Measurements from ENCODE around the gene ANKRD37. TPM values are rescaled to one million over a fixed set of nuclear protein-coding genes. Genes with fewer than 3 reads are reported as not detected.

ANKRD37 gene
- total RNA-seq, 4 donors from 2014 or later, result 2.0 to 10.0 (median 7.1) TPM

DNA sequence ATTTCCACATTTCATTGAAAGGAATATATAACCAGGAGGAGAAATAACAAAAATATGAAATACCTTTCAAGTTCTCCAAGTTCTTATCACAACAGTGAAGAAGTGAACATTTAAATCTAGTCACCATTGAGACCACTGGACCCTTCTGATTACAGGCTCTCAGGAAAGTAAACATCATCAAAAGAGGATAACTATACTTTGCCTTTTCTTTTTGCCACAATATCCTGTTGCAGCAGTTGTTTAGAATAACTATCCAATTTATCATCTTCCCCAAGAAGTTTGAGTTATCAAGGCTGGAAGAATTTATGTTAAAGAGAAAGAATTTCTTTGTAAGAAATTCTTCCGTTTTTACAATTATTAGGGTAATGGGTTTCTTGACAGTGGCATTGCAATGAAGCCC lies 4.5 kb upstream of the ANKRD37 start:
- in situ Hi-C loops (cut with MboI; ENCODE audit: low pct_ligation_motif_present in 1 of 4, low pct_unique_long_range_greater_than_20kb in 1 of 4, low sequenced_read_pairs in 3 of 4) (loop anchor here in 2 of 4 donors (10.0 kb wide), 2 partner anchors 177 to 187 kb away; partner anchors contain the start of genes CFAP97 (in 1 of the 2) and SNX25 (in 1 of the 2)), intact Hi-C loops (cut with DNase I; ENCODE audit: low total_unique reads) (no loop called here)
- H3K9me3 ChIP-seq, result no peaks in the 10 kb centered on the region
- DNase-seq, result no peak
- no peaks in the 10 kb centered on the region for H3K27me3 ChIP-seq
- H3K36me3 ChIP-seq, result no peaks in the 10 kb centered on the region
- H3K4me1 ChIP-seq, result peaks cover 0 to 11% (median 4%) of the 10 kb centered on the region in 4 donors
- H3K4me3 ChIP-seq, result no peak overlapping the region
- no peak for TF ChIP-seq EP300 (IDR thresholded peaks at IDR 0.05; ENCODE audit: low read depth)
- TF ChIP-seq POLR2A (IDR thresholded peaks at IDR 0.05), result no peak
- no peak for TF ChIP-seq POLR2AphosphoS5 (IDR thresholded peaks at IDR 0.05)
- TF ChIP-seq, protein P1, sequence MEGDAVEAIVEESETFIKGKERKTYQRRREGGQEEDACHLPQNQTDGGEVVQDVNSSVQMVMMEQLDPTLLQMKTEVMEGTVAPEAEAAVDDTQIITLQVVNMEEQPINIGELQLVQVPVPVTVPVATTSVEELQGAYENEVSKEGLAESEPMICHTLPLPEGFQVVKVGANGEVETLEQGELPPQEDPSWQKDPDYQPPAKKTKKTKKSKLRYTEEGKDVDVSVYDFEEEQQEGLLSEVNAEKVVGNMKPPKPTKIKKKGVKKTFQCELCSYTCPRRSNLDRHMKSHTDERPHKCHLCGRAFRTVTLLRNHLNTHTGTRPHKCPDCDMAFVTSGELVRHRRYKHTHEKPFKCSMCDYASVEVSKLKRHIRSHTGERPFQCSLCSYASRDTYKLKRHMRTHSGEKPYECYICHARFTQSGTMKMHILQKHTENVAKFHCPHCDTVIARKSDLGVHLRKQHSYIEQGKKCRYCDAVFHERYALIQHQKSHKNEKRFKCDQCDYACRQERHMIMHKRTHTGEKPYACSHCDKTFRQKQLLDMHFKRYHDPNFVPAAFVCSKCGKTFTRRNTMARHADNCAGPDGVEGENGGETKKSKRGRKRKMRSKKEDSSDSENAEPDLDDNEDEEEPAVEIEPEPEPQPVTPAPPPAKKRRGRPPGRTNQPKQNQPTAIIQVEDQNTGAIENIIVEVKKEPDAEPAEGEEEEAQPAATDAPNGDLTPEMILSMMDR (IDR thresholded peaks at IDR 0.05), result no peak
- WGBS, 2 donors (ENCODE audit: low coverage in 1 of 2), result 85 to 94% methylated on average over 1 of the region's 1 CpG
- H3K27ac ChIP-seq, result no peak overlapping the region

DNA sequence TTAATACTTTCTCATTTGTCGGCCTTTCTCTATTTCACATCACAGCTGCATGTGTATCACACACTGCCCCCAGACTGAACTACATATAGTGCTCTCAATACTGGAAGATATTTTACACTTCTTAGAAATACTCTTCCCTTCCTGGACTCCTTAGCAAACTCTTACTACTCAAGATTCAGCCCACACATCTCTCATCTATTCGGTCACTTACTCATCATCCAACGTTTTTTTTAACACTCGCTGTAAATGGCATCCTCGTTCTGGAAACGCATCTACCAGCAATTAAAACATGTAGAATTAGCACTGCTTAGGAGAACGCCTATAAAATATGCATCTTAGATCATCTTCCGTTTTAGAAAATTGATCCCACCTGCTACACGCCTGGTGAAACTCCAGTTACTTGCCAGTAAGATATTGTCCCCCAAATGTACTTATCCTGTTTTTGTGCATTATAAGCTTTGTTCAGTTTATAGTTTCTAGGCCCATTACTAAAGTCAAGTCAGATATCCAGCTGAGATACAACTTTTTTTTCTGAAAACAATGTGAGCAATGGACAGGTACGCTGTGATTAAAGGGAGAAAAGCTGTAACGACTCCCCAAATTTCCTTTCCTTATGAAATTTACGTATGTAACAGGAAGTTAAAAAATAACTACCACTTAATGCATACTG lies 1.9 kb upstream of the ANKRD37 start:
- peak overlapping the region; percentile 57 to 80 (median 68) for H3K4me3 ChIP-seq
- no peaks in the 10 kb centered on the region for H3K9me3 ChIP-seq
- peaks cover 2 to 35% (median 13%) of the 10 kb centered on the region in 4 donors for H3K4me1 ChIP-seq
- peak overlapping the region; percentile 97 to 100 (median 99) for H3K27ac ChIP-seq
- H3K27me3 ChIP-seq, result no peaks in the 10 kb centered on the region
- intact Hi-C loops (cut with DNase I; ENCODE audit: low total_unique reads), result loop anchor here (5.0 kb wide), 1 partner anchor 187 kb away; the partner anchor contains the start of gene SNX25
- DNase-seq, result no peak
- no peaks in the 10 kb centered on the region for H3K36me3 ChIP-seq
- 54 to 64% methylated on average over 12 of the region's 12 CpGs for WGBS, 2 donors (ENCODE audit: low coverage in 1 of 2)
- in situ Hi-C loops (cut with MboI; ENCODE audit: low pct_ligation_motif_present in 1 of 4, low pct_unique_long_range_greater_than_20kb in 1 of 4, low sequenced_read_pairs in 3 of 4), result loop anchor here in 2 of 4 donors (10.0 kb wide), 2 partner anchors 180 to 190 kb away; partner anchors contain the start of genes CFAP97 (in 1 of the 2) and SNX25 (in 1 of the 2)
- no peak for TF ChIP-seq POLR2AphosphoS5 (IDR thresholded peaks at IDR 0.05)
- TF ChIP-seq EP300 (IDR thresholded peaks at IDR 0.05; ENCODE audit: low read depth), result no peak
- no peak for TF ChIP-seq POLR2A (IDR thresholded peaks at IDR 0.05)
- TF ChIP-seq, protein P1 (IDR thresholded peaks at IDR 0.05), result no peak

DNA sequence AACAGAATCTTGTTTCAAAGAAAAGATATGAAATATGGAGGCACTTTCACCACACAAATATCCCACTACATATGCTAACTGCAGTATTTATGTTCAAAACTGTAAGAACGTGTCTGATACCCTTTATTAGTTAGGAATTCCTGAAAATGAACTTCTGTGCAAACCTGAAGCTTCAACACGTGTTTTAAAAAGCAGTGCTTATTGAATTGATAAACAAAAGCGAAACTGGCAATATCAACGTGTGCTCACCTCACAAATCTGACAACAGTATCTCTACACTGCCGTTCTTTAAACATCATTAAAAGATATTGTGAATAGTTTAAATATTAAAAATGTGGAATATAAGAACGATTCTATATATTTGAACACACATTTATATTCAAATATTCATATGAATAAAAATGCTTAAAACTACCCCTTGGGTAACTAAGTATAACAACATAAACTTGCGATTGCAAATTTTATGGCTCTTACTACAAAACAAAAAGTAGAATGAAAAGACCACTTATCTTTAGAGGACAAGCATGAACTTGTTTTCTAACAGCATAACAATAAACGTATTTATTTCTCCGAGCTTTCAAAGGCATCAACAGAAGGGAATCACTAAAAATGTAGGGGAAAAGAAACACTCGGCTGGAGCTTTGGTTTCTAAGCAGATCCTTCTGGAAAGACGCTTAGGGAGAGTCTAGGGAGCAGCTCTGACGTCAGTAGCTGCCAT lies 1.2 kb upstream of the ANKRD37 start, which contains the start of gene LRP2BP:
LRP2BP (minus strand) TSS at position 687 of the 718 bp plus-strand sequence. CDS start 17,738 bp downstream, outside the sequence.
- peak within 1 kb of the TSS; percentile 57 to 80 (median 68) for H3K4me3 ChIP-seq
- intact Hi-C loops (cut with DNase I; ENCODE audit: low total_unique reads) (loop anchor here (5.0 kb wide), 1 partner anchor 188 kb away; the partner anchor contains the start of gene SNX25), in situ Hi-C loops (cut with MboI; ENCODE audit: low pct_ligation_motif_present in 1 of 4, low pct_unique_long_range_greater_than_20kb in 1 of 4, low sequenced_read_pairs in 3 of 4) (loop anchor here in 2 of 4 donors (10.0 kb wide), 2 partner anchors 181 to 191 kb away; partner anchors contain the start of genes CFAP97 (in 1 of the 2) and SNX25 (in 1 of the 2))
- H3K27ac ChIP-seq, result peak within 1 kb of the TSS; percentile 97 to 100 (median 99)
- TF ChIP-seq POLR2AphosphoS5 (IDR thresholded peaks at IDR 0.05), result no peak
- peak; percentile 11 for TF ChIP-seq EP300 (IDR thresholded peaks at IDR 0.05; ENCODE audit: low read depth)
- no peak for TF ChIP-seq POLR2A (IDR thresholded peaks at IDR 0.05)
- TF ChIP-seq, protein P1 (IDR thresholded peaks at IDR 0.05), result no peak
- DNase-seq, result no peak
- no peaks in the 10 kb centered on the region for H3K27me3 ChIP-seq
- no peaks in the 10 kb centered on the region for H3K9me3 ChIP-seq
- peaks cover 2 to 42% (median 17%) of the 10 kb centered on the region in 4 donors for H3K4me1 ChIP-seq
- peaks cover 0 to 6% (median 0%) of the 10 kb centered on the region in 4 donors for H3K36me3 ChIP-seq
- 2 to 3% methylated on average over 12 of the region's 12 CpGs for WGBS, 2 donors (ENCODE audit: low coverage in 1 of 2)

All from transverse colon (tissue), 4 donors.